SK-N-SH (cell line): ENCODE measurements around the gene MOB1B. TPM values are rescaled to one million over a fixed set of nuclear protein-coding genes. Genes with fewer than 3 reads are reported as not detected.

Experiments
- CTCF ChIA-PET: fragments of 300-600, 350-600 bp; formaldehyde crosslinking; extraction: SDS; loops from one replicate; lab custom pipeline; 2021; lab: Yijun Ruan, JAX
- POLR2A ChIA-PET: fragments of 350-600 bp; sonication (Branson Sonifier 250); formaldehyde crosslinking; extraction: SDS; loops from one replicate; lab custom pipeline; 2020; ENCODE audit warnings: antibody characterized with exemption, inconsistent platforms; lab: Yijun Ruan, JAX
- DNase-seq: peaks from one replicate; pipeline ENCODE4 v3.0.0; 2012
- H2AFZ ChIP-seq: fragments of 200-600 bp; sonication (generic); 2 replicates; pipeline ENCODE4 v1.8.1; 2016; ENCODE audit warnings: antibody characterized with exemption, mild to moderate bottlenecking, low read depth
- H3F3A ChIP-seq: fragments of 200-600 bp; sonication (generic); replicated peaks from 2 replicates; pipeline ENCODE3; 2016; ENCODE audit warnings: antibody characterized with exemption, mild to moderate bottlenecking; ENCODE audit not compliant: insufficient read depth
- H3K27ac ChIP-seq, 2 experiments: fragments of 200-500 bp in 1 of 2; fragments of 200-600 bp in 1 of 2; sonication (Bioruptor generic) in 1 of 2; sonication (generic), shearing (Covaris generic) in 1 of 2; 2 replicates each; pipeline versions ENCODE4 v1.5.1 to v1.6.1; 2014 to 2016; ENCODE audit warnings: low read depth in 2 of 2, inconsistent platforms in 1 of 2, low read length in 1 of 2, mild to moderate bottlenecking in 1 of 2, mixed read lengths in 1 of 2
- H3K27me3 ChIP-seq: fragments of 200-600 bp; sonication (generic), shearing (Covaris generic); 2 replicates; pipeline ENCODE4 v1.6.1; 2016; ENCODE audit warnings: mixed run types; ENCODE audit not compliant: insufficient read depth
- H3K36me3 ChIP-seq, 2 experiments: fragments of 200-500 bp in 1 of 2; fragments of 200-600 bp in 1 of 2; sonication (Bioruptor generic) in 1 of 2; sonication (generic) in 1 of 2; replicated peaks in 1 of 2; 2 replicates each; pipeline versions ENCODE3 to v1.5.1; 2014 to 2016; ENCODE audit warnings: low read length in 1 of 2, mild to moderate bottlenecking in 1 of 2; ENCODE audit not compliant: insufficient read depth in 2 of 2, control insufficient read depth in 1 of 2
- H3K4me1 ChIP-seq, 2 experiments: fragments of 200-500 bp in 1 of 2; fragments of 200-600 bp in 1 of 2; sonication (Bioruptor generic) in 1 of 2; sonication (generic), shearing (Covaris generic) in 1 of 2; 2 replicates each; pipeline versions ENCODE4 v1.5.1 to v1.6.1; 2014 to 2016; ENCODE audit warnings: low read depth in 1 of 2, low read length in 1 of 2, mixed run types in 1 of 2; ENCODE audit not compliant: insufficient read depth in 2 of 2, control insufficient read depth in 1 of 2
- H3K4me2 ChIP-seq: fragments of 200-600 bp; sonication (generic), shearing (Covaris generic); 2 replicates; pipeline ENCODE4 v1.6.1; 2017; ENCODE audit warnings: mixed run types
- H3K4me3 ChIP-seq, 2 experiments: fragments of 200-500 bp in 1 of 2; fragments of 200-600 bp in 1 of 2; sonication (Bioruptor generic) in 1 of 2; sonication (generic), shearing (Covaris generic) in 1 of 2; 2 replicates each; pipeline versions ENCODE4 v1.5.1 to v1.8.1; 2014 to 2016; ENCODE audit warnings: low read depth in 2 of 2, inconsistent platforms in 1 of 2, low read length in 1 of 2, mild to moderate bottlenecking in 1 of 2, mixed read lengths in 1 of 2, moderate library complexity in 1 of 2
- H3K79me2 ChIP-seq: fragments of 200-600 bp; sonication (generic); 2 replicates; pipeline ENCODE4 v1.8.1; 2017; ENCODE audit warnings: mild to moderate bottlenecking; ENCODE audit not compliant: insufficient read depth
- H3K9ac ChIP-seq: fragments of 200-600 bp; sonication (generic); 2 replicates; pipeline ENCODE4 v1.6.1; 2017; ENCODE audit warnings: mixed run types
- H3K9me2 ChIP-seq: fragments of 200-600 bp; sonication (generic); 2 replicates; pipeline ENCODE4 v1.6.1; 2017; ENCODE audit warnings: mixed run types
- H3K9me3 ChIP-seq: fragments of 200-600 bp; sonication (generic); 2 replicates; pipeline ENCODE4 v1.6.1; 2017; ENCODE audit warnings: mixed run types, mild to moderate bottlenecking, moderate library complexity
- H4K20me1 ChIP-seq: fragments of 200-600 bp; sonication (generic); 2 replicates; pipeline ENCODE4 v1.6.1; 2017; ENCODE audit warnings: mild to moderate bottlenecking, mixed run types; ENCODE audit not compliant: insufficient read depth
- CHD2 ChIP-seq: fragments of 150-350 bp; IDR thresholded peaks from 2 replicates; pipeline ENCODE4 v1.6.1; 2018; ENCODE audit warnings: low read length; ENCODE audit not compliant: partially characterized antibody
- GABPA ChIP-seq: IDR thresholded peaks from 2 replicates; pipeline ENCODE4 v1.4.0; 2012; ENCODE audit warnings: low read depth, mild to moderate bottlenecking
- MAX ChIP-seq: IDR thresholded peaks from 2 replicates; pipeline ENCODE4 v1.4.0; 2012; ENCODE audit warnings: low read depth
- MXI1 ChIP-seq: IDR thresholded peaks from 2 replicates; pipeline ENCODE4 v1.6.1; 2012; ENCODE audit warnings: mild to moderate bottlenecking, low read depth, low read length, improper control_type of control experiment
- NFIC ChIP-seq: IDR thresholded peaks from 2 replicates; pipeline ENCODE4 v1.4.0; 2012; ENCODE audit warnings: borderline replicate concordance
- NRF1 ChIP-seq: IDR thresholded peaks from 2 replicates; pipeline ENCODE4 v1.6.1; 2012; ENCODE audit warnings: low read depth, mild to moderate bottlenecking, low read length
- PBX3 ChIP-seq: IDR thresholded peaks from 2 replicates; pipeline ENCODE4; 2012
- POLR2AphosphoS5 ChIP-seq: IDR thresholded peaks from 2 replicates; pipeline ENCODE4 v1.6.1; 2012; ENCODE audit warnings: low read depth, low read length
- RCOR1 ChIP-seq: fragments of 150-350 bp; IDR thresholded peaks from 2 replicates; pipeline ENCODE4 v1.6.1; 2017; ENCODE audit warnings: antibody characterized with exemption, low read length
- RXRA ChIP-seq: IDR thresholded peaks from 2 replicates; pipeline ENCODE4 v1.4.0; 2012; ENCODE audit warnings: low read depth, mild to moderate bottlenecking, borderline replicate concordance
- TEAD4 ChIP-seq: IDR thresholded peaks from 2 replicates; pipeline ENCODE4 v1.4.0; 2012; ENCODE audit warnings: mild to moderate bottlenecking, borderline replicate concordance; ENCODE audit not compliant: insufficient read depth
- USF1 ChIP-seq: IDR thresholded peaks from 2 replicates; pipeline ENCODE4 v1.4.0; 2012; ENCODE audit warnings: low read depth, borderline replicate concordance
- ZBTB33 ChIP-seq: IDR thresholded peaks from 2 replicates; pipeline ENCODE4 v1.4.0; 2012; ENCODE audit warnings: low read depth, borderline replicate concordance
- WGBS: methylation state at CpG from one replicate; pipeline ENCODE4 v1.1.6; 2017; ENCODE audit warnings: low lambda C conversion rate; 5-methylcytosine and 5-hydroxymethylcytosine counted together
- polyA plus RNA-seq, 3 experiments: library from polyadenylated mRNA; depleted of rRNA; stranded (reverse); fragments of >200 nt; gene quantifications; 2 replicates each; pipeline ENCODE4 v1.2.3, GENCODE V29; 2012

The MOB1B gene
- polyA plus RNA-seq, 1 of the 3 experiments (the other 2 are of a cell fraction) = 2.9 TPM

GRCh38 chr4:70984589-70984988, 82.4 kb downstream of the MOB1B start:
- TF ChIP-seq MXI1 = no peak
- TF ChIP-seq NRF1 = no peak
- no peak for TF ChIP-seq NFIC
- TF ChIP-seq ZBTB33 = no peak
- H3K4me3 ChIP-seq = no peak overlapping the region
- peaks cover 4% of the 10 kb centered on the region for H3F3A ChIP-seq
- no peaks in the 10 kb centered on the region for H3K9me2 ChIP-seq
- no peaks in the 10 kb centered on the region for H3K27me3 ChIP-seq
- H3K27ac ChIP-seq = no peak overlapping the region
- H3K9me3 ChIP-seq = no peaks in the 10 kb centered on the region
- no peaks in the 10 kb centered on the region for H3K79me2 ChIP-seq
- DNase-seq = no peak
- 94% methylated on average over 1 of the region's 1 CpG for WGBS
- H3K36me3 ChIP-seq = peaks cover 23 to 24% of the 10 kb centered on the region in 2 experiments
- H2AFZ ChIP-seq = no peak overlapping the region
- no peak overlapping the region for H3K4me2 ChIP-seq
- ChIA-PET CTCF (no interaction called here), POLR2A (no interaction called here)
- H3K9ac ChIP-seq = no peak overlapping the region
- no peaks in the 10 kb centered on the region for H4K20me1 ChIP-seq
- H3K4me1 ChIP-seq = no peaks in the 10 kb centered on the region; a peak in 1 of 4 replicates

- peaks cover 0 to 20% of the 10 kb centered on the region in 2 experiments for H3K36me3 ChIP-seq
- TF ChIP-seq USF1 (no peak), TEAD4 (no peak), RCOR1 (no peak), PBX3 (no peak), MAX (no peak), RXRA (no peak), CHD2 (no peak), POLR2AphosphoS5 (no peak), GABPA (no peak)
- TF ChIP-seq, all 33 proteins: peak for 0
- peaks cover 6 to 10% of the 10 kb centered on the region in 2 experiments; a peak in 2 of 4 replicates for H3K4me1 ChIP-seq
- no peak overlapping the region for H3K27ac ChIP-seq
- no peak overlapping the region for H3K9ac ChIP-seq
- no peaks in the 10 kb centered on the region for H3K9me3 ChIP-seq
- H2AFZ ChIP-seq = no peak overlapping the region
- H4K20me1 ChIP-seq = no peaks in the 10 kb centered on the region
- POLR2A ChIA-PET = no interaction called here
- CTCF ChIA-PET = interaction anchor here (1.2 kb wide), 1 partner anchor 17 kb away, joined by 3 read pairs; no protein-coding TSS in a partner anchor
- H3K4me3 ChIP-seq = no peak overlapping the region
- H3K79me2 ChIP-seq = peaks cover 31% of the 10 kb centered on the region
- H3K9me2 ChIP-seq = no peaks in the 10 kb centered on the region
- no peaks in the 10 kb centered on the region for H3K27me3 ChIP-seq
- 97% methylated on average over 2 of the region's 2 CpGs for WGBS
- H3K4me2 ChIP-seq = no peak overlapping the region
- no peak for DNase-seq
- H3F3A ChIP-seq = peaks cover 12% of the 10 kb centered on the region
Measured at GRCh38 chr4:70991596-70991995, 89.4 kb downstream of the MOB1B start.
